ENCODE measurements around the gene DNAAF8.

DNAAF8 gene

GRCh38 chr16:4695473-4696171 lies 38.7 kb upstream of the DNAAF8 start:
- no peak for DNase-seq

- no peak for DNase-seq
Measured at GRCh38 chr16:4696172-4696904, 38.0 kb upstream of the DNAAF8 start.

GRCh38 chr16:4696905-4697847 lies 37.2 kb upstream of the DNAAF8 start:
- peak; percentile 33 for DNase-seq

GRCh38 chr16:4697848-4698291 lies 36.5 kb upstream of the DNAAF8 start:
- no peak for DNase-seq

- DNase-seq: no peak
Measured at GRCh38 chr16:4698321-4699045, 35.9 kb upstream of the DNAAF8 start.

- peak; percentile 22 for DNase-seq
Measured at GRCh38 chr16:4699046-4699556, 35.2 kb upstream of the DNAAF8 start.

GRCh38 chr16:4700380-4700996 lies 33.8 kb upstream of the DNAAF8 start:
- DNase-seq: no peak

GRCh38 chr16:4700997-4701743 lies 33.2 kb upstream of the DNAAF8 start:
- no peak for DNase-seq

GRCh38 chr16:4701791-4702465 lies 32.4 kb upstream of the DNAAF8 start:
- no peak for DNase-seq

GRCh38 chr16:4702466-4702808 lies 31.9 kb upstream of the DNAAF8 start:
- DNase-seq: no peak

- no peak for DNase-seq
Measured at GRCh38 chr16:4703906-4704305, 30.4 kb upstream of the DNAAF8 start.

- no peak for DNase-seq
Measured at GRCh38 chr16:4704491-4704890, 29.8 kb upstream of the DNAAF8 start.

GRCh38 chr16:4704913-4705312 lies 29.4 kb upstream of the DNAAF8 start:
- no peak for DNase-seq

- no peak for DNase-seq
Measured at GRCh38 chr16:4706871-4707270, 27.5 kb upstream of the DNAAF8 start.

- no peak for DNase-seq
Measured at GRCh38 chr16:4709481-4709880, 24.9 kb upstream of the DNAAF8 start.

- no peak for DNase-seq
Measured at GRCh38 chr16:4713663-4714501, 20.5 kb upstream of the DNAAF8 start.

GRCh38 chr16:4714996-4715395 lies 19.3 kb upstream of the DNAAF8 start:
- no peak for DNase-seq

GRCh38 chr16:4718466-4718865 lies 15.9 kb upstream of the DNAAF8 start:
- no peak for DNase-seq

- no peak for DNase-seq
Measured at GRCh38 chr16:4723071-4723767, 11.1 kb upstream of the DNAAF8 start.

All from NCI-H1092 treated with DMSO at 0.1 percent for 48 hours (cell line).